ENCODE measurements around the gene ELAVL1.

DNA sequence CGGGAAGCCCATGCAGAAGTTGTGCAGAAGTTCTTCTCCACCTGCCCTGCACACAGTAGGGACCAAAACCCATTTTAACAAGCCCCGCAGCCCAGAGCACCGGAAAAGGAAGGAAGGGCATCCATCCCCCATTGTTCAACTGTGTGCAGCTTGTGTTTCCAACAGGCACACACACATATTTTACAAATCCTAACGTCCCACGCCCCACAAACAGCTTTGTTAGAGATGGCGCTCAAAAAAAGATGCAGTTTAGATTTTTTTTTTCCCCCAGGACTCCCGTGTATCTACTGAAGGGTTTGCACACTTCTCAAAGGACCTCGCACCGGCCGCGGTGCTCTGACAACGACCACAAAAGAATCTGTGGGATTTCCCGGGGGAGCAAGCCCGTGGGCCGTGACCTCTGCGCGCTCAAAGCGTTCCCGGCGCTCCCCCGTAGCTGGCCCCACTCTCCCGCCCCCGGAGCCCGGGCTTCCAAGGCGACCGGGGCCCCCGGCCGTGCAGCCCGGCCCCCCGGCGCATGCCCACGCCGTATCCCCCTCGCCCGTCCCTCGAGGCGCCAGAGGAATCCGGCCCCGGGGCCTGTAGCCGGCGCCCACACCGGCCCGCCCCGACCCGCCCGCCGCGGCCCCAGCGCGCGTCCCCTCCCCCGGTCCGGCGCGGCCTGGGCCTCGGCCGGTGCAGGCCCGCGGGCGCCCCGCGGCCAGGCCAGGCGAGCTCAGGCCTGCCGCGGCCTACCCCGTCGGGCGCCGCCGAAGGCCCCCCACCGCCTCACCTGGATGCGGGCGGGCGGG is 523 bp downstream of the ELAVL1 start:
- TF ChIP-seq CTCF (IDR thresholded peaks at IDR 0.05), result no peak
- no peak for TF ChIP-seq POLR2A (IDR thresholded peaks at IDR 0.05)
